ENCODE measurements around the gene SAPCD1. TPM values are rescaled to one million over a fixed set of nuclear protein-coding genes. Genes with fewer than 3 reads are reported as not detected.

SAPCD1 gene
- total RNA-seq, 2 donors from 2014 or later = 7.9 to 8.4 TPM

- Mint-ChIP-seq H3K4me3 (no peak overlapping the region), H3K9me3 (no peaks in the 10 kb centered on the region), H3K27me3 (ENCODE audit: insufficient read depth) (no peaks in the 10 kb centered on the region), H3K4me1 (peaks cover 35% of the 10 kb centered on the region), H3K27ac (no peak overlapping the region), H3K36me3 (ENCODE audit: low read depth) (peaks cover 19% of the 10 kb centered on the region)
- Histone ChIP-seq H3K9me3 (ENCODE audit: control insufficient read depth, low read length) (no peaks in the 10 kb centered on the region), H3K9ac (ENCODE audit: extremely low read depth, low read length, poor library complexity, severe bottlenecking) (no peak overlapping the region), H3K36me3 (ENCODE audit: control insufficient read depth, insufficient read depth, low read length) (peaks cover 5% of the 10 kb centered on the region), H3K27me3 (ENCODE audit: control insufficient read depth, insufficient read depth, low read length, poor library complexity, severe bottlenecking) (no peaks in the 10 kb centered on the region), H3K27ac (ENCODE audit: low read depth, low read length) (no peak overlapping the region), H3K4me1 (ENCODE audit: control insufficient read depth, insufficient read depth, low read length) (peaks cover 7% of the 10 kb centered on the region), H3K4me3 (ENCODE audit: low read length) (no peak overlapping the region)
- no peak for TF ChIP-seq CTCF (conservative IDR thresholded peaks at IDR 0.05)
- 86 to 94% methylated on average over 2 to 3 of the region's 3 CpGs for WGBS, 2 experiments (ENCODE audit: insufficient coverage in 1 of 2, insufficient read length in 1 of 2)
- no peak for DNase-seq
Observed at GRCh38 chr6:31742894-31743293, 19.6 kb upstream of the SAPCD1 start.

- H3K4me3 ChIP-seq (ENCODE audit: low read length) = no peak overlapping the region
- no peaks in the 10 kb centered on the region for H3K27me3 Mint-ChIP-seq (ENCODE audit: insufficient read depth)
- H3K4me1 Mint-ChIP-seq = peaks cover 22% of the 10 kb centered on the region
- peak overlapping the region; percentile 54 for H3K27ac Mint-ChIP-seq
- H3K9ac ChIP-seq (ENCODE audit: extremely low read depth, low read length, poor library complexity, severe bottlenecking) = no peak overlapping the region
- no peak overlapping the region for H3K4me3 Mint-ChIP-seq
- H3K36me3 Mint-ChIP-seq (ENCODE audit: low read depth) = peaks cover 24% of the 10 kb centered on the region
- no peak for TF ChIP-seq CTCF (conservative IDR thresholded peaks at IDR 0.05)
- no peak for DNase-seq
- H3K27me3 ChIP-seq (ENCODE audit: control insufficient read depth, insufficient read depth, low read length, poor library complexity, severe bottlenecking) = no peaks in the 10 kb centered on the region
- no peaks in the 10 kb centered on the region for H3K9me3 ChIP-seq (ENCODE audit: control insufficient read depth, low read length)
- H3K36me3 ChIP-seq (ENCODE audit: control insufficient read depth, insufficient read depth, low read length) = peaks cover 5% of the 10 kb centered on the region
- H3K4me1 ChIP-seq (ENCODE audit: control insufficient read depth, insufficient read depth, low read length) = no peaks in the 10 kb centered on the region
- WGBS, 2 experiments (ENCODE audit: insufficient coverage in 1 of 2, insufficient read length in 1 of 2) = 77 to 92% methylated on average over 1 of the region's 1 CpG
- H3K27ac ChIP-seq (ENCODE audit: low read depth, low read length) = no peak overlapping the region
- no peaks in the 10 kb centered on the region for H3K9me3 Mint-ChIP-seq
Observed at GRCh38 chr6:31744422-31744821, 18.0 kb upstream of the SAPCD1 start.

GRCh38 chr6:31749301-31750036, 13.0 kb upstream of the SAPCD1 start:
- H3K27me3 ChIP-seq (ENCODE audit: control insufficient read depth, insufficient read depth, low read length, poor library complexity, severe bottlenecking) = no peaks in the 10 kb centered on the region
- Mint-ChIP-seq H3K27me3 (ENCODE audit: insufficient read depth) (no peaks in the 10 kb centered on the region), H3K4me1 (peaks cover 13% of the 10 kb centered on the region), H3K4me3 (no peak overlapping the region), H3K36me3 (ENCODE audit: low read depth) (peaks cover 14% of the 10 kb centered on the region), H3K9me3 (no peaks in the 10 kb centered on the region), H3K27ac (no peak overlapping the region)
- TF ChIP-seq CTCF (conservative IDR thresholded peaks at IDR 0.05) = no peak
- DNase-seq = no peak
- H3K4me1 ChIP-seq (ENCODE audit: control insufficient read depth, insufficient read depth, low read length) = no peaks in the 10 kb centered on the region
- H3K9ac ChIP-seq (ENCODE audit: extremely low read depth, low read length, poor library complexity, severe bottlenecking) = no peak overlapping the region
- H3K4me3 ChIP-seq (ENCODE audit: low read length) = no peak overlapping the region
- no peaks in the 10 kb centered on the region for H3K9me3 ChIP-seq (ENCODE audit: control insufficient read depth, low read length)
- H3K36me3 ChIP-seq (ENCODE audit: control insufficient read depth, insufficient read depth, low read length) = no peaks in the 10 kb centered on the region
- no peak overlapping the region for H3K27ac ChIP-seq (ENCODE audit: low read depth, low read length)
- 87 to 90% methylated on average over 4 to 8 of the region's 8 CpGs for WGBS, 2 experiments (ENCODE audit: insufficient coverage in 1 of 2, insufficient read length in 1 of 2)

All from endodermal cell (in vitro differentiated cells).